ENCODE measurements around the gene JAKMIP2.

Gene JAKMIP2

DNA sequence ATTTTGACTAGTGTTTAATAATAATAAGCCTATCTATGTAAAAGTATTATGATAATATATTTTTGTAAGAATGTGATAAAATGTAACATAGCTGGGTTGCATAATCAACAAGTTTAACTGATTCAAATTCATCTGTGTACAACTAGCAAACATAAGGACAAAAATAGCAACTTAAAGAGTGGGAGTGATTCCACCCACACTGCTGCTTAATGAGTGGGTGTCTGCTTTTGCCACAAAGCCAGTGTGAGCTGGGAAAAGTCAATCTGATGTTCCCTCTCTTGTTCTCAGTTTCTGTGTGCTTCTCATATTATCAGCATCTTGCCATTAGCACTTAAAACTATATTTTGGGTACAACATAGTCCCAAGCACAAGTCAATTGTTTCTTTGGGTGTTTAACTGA, 161.5 kb downstream of the JAKMIP2 start:
- no peaks in the 10 kb centered on the region for H3K27me3 ChIP-seq (replicated peaks)
- DNase-seq = no peak
- no peak overlapping the region for H3K4me3 ChIP-seq (ENCODE audit: low read depth, low read length)
- H3K36me3 ChIP-seq (replicated peaks) = no peaks in the 10 kb centered on the region
- H3K27ac ChIP-seq = no peak overlapping the region
- in situ Hi-C loops (cut with HindIII; ENCODE audit: low pct_ligation_motif_present, low sequenced_read_pairs) = no loop called here
- no peak for TF ChIP-seq CTCF (IDR thresholded peaks at IDR 0.05; ENCODE audit: low read depth, low read length, missing control alignments)

GRCh38 chr5:147619281-147619878, 163.1 kb downstream of the JAKMIP2 start:
- in situ Hi-C loops (cut with HindIII; ENCODE audit: low pct_ligation_motif_present, low sequenced_read_pairs) = no loop called here
- DNase-seq = no peak
- no peak overlapping the region for H3K27ac ChIP-seq
- no peaks in the 10 kb centered on the region for H3K27me3 ChIP-seq (replicated peaks)
- H3K4me3 ChIP-seq (ENCODE audit: low read depth, low read length) = no peak overlapping the region
- H3K36me3 ChIP-seq (replicated peaks) = no peaks in the 10 kb centered on the region
- TF ChIP-seq CTCF (IDR thresholded peaks at IDR 0.05; ENCODE audit: low read depth, low read length, missing control alignments) = no peak

GRCh38 chr5:147617711-147618350, 164.7 kb downstream of the JAKMIP2 start:
- H3K36me3 ChIP-seq (replicated peaks) = no peaks in the 10 kb centered on the region
- no peaks in the 10 kb centered on the region for H3K27me3 ChIP-seq (replicated peaks)
- no peak overlapping the region for H3K4me3 ChIP-seq (ENCODE audit: low read depth, low read length)
- no peak for TF ChIP-seq CTCF (IDR thresholded peaks at IDR 0.05; ENCODE audit: low read depth, low read length, missing control alignments)
- in situ Hi-C loops (cut with HindIII; ENCODE audit: low pct_ligation_motif_present, low sequenced_read_pairs) = no loop called here
- no peak overlapping the region for H3K27ac ChIP-seq
- DNase-seq = no peak

GRCh38 chr5:147617191-147617606, 165.3 kb downstream of the JAKMIP2 start:
- Histone ChIP-seq H3K27ac (no peak overlapping the region), H3K27me3 (replicated peaks) (no peaks in the 10 kb centered on the region), H3K36me3 (replicated peaks) (no peaks in the 10 kb centered on the region), H3K4me3 (ENCODE audit: low read depth, low read length) (no peak overlapping the region)
- DNase-seq = peak; percentile 13
- TF ChIP-seq CTCF (IDR thresholded peaks at IDR 0.05; ENCODE audit: low read depth, low read length, missing control alignments) = no peak
- in situ Hi-C loops (cut with HindIII; ENCODE audit: low pct_ligation_motif_present, low sequenced_read_pairs) = no loop called here

GRCh38 chr5:147616421-147616820, 166.1 kb downstream of the JAKMIP2 start:
- Histone ChIP-seq H3K4me3 (ENCODE audit: low read depth, low read length) (no peak overlapping the region), H3K27ac (no peak overlapping the region), H3K36me3 (replicated peaks) (no peaks in the 10 kb centered on the region), H3K27me3 (replicated peaks) (no peaks in the 10 kb centered on the region)
- TF ChIP-seq CTCF (IDR thresholded peaks at IDR 0.05; ENCODE audit: low read depth, low read length, missing control alignments) = no peak
- in situ Hi-C loops (cut with HindIII; ENCODE audit: low pct_ligation_motif_present, low sequenced_read_pairs) = no loop called here
- no peak for DNase-seq

GRCh38 chr5:147613359-147613758, 169.2 kb downstream of the JAKMIP2 start:
- no peaks in the 10 kb centered on the region for H3K36me3 ChIP-seq (replicated peaks)
- DNase-seq = peak; percentile 0

More at GRCh38 chr5:147613359-147613758, 169.2 kb downstream of the JAKMIP2 start:
- no peak overlapping the region for H3K4me3 ChIP-seq (ENCODE audit: low read depth, low read length)
- no peaks in the 10 kb centered on the region for H3K27me3 ChIP-seq (replicated peaks)
- in situ Hi-C loops (cut with HindIII; ENCODE audit: low pct_ligation_motif_present, low sequenced_read_pairs) = no loop called here
- no peak for TF ChIP-seq CTCF (IDR thresholded peaks at IDR 0.05; ENCODE audit: low read depth, low read length, missing control alignments)
- H3K27ac ChIP-seq = no peak overlapping the region

Data from brain microvascular endothelial cell (primary cell).